GM19025 (cell line): ENCODE data around the gene RNF6.

Experiments
- ATAC-seq: cut with Tn5 transposase; IDR thresholded peaks from one replicate; pipeline ENCODE4 v1.9.1; 2021; ENCODE audit warnings: mild to moderate bottlenecking, low read depth, moderate library complexity; ENCODE audit not compliant: unreplicated experiment

Gene RNF6

GRCh38 chr13:26168237-26168814 lies 53.8 kb downstream of the RNF6 start:
- no peak for ATAC-seq

GRCh38 chr13:26163812-26164211 lies 58.3 kb downstream of the RNF6 start:
- no peak for ATAC-seq
